H54 (cell line): Measurements from ENCODE around the gene CALD1.

Source experiments
- DNase-seq: peaks from one replicate; pipeline ENCODE4 v3.0.0; 2011; ENCODE audit warnings: low spot score, mixed read lengths; ENCODE audit not compliant: insufficient read length
- FAIRE-seq: peaks from 3 replicates; lab custom pipeline; 2011; peaks lifted over from hg19 to GRCh38; lab: Jason Lieb, UNC
- POLR2A ChIP-seq: IDR thresholded peaks from 2 replicates; pipeline ENCODE4 v1.6.1; 2011; ENCODE audit warnings: low read depth, mild to moderate bottlenecking, low read length

CALD1 gene

GRCh38 chr7:134900166-134900982 is 120.9 kb downstream of the CALD1 start:
- DNase-seq, result no peak
- TF ChIP-seq POLR2A, result no peak
- FAIRE-seq, result no peak

GRCh38 chr7:134901389-134902020 is 122.1 kb downstream of the CALD1 start:
- DNase-seq, result no peak
- no peak for TF ChIP-seq POLR2A
- no peak for FAIRE-seq

GRCh38 chr7:134902058-134902457 is 122.6 kb downstream of the CALD1 start:
- FAIRE-seq (no peak), DNase-seq (no peak)
- no peak for TF ChIP-seq POLR2A

- FAIRE-seq, result no peak
- no peak for DNase-seq
- no peak for TF ChIP-seq POLR2A
These were observed 123.8 kb downstream of the CALD1 start for GRCh38 chr7:134903073-134903790.

GRCh38 chr7:134905375-134905774 is 125.9 kb downstream of the CALD1 start:
- no peak for TF ChIP-seq POLR2A
- no peak for FAIRE-seq

GRCh38 chr7:134907000-134907399 is 127.6 kb downstream of the CALD1 start:
- no peak for TF ChIP-seq POLR2A
- DNase-seq, result no peak
- FAIRE-seq, result no peak

More at GRCh38 chr7:134905375-134905774, 125.9 kb downstream of the CALD1 start:
- no peak for DNase-seq

GRCh38 chr7:134907639-134908038 is 128.2 kb downstream of the CALD1 start:
- no peak for DNase-seq
- FAIRE-seq, result no peak
- no peak for TF ChIP-seq POLR2A

- no peak for TF ChIP-seq POLR2A
- FAIRE-seq, result no peak
- DNase-seq, result no peak
These were observed 128.9 kb downstream of the CALD1 start for GRCh38 chr7:134908289-134908688.

- DNase-seq (no peak), FAIRE-seq (no peak)
- no peak for TF ChIP-seq POLR2A
These were observed 130.9 kb downstream of the CALD1 start for GRCh38 chr7:134910214-134910890.

- TF ChIP-seq POLR2A, result no peak
- no peak for DNase-seq
- no peak for FAIRE-seq
These were observed 131.5 kb downstream of the CALD1 start for GRCh38 chr7:134910968-134911367.

GRCh38 chr7:134916171-134916883 is 136.9 kb downstream of the CALD1 start:
- FAIRE-seq (no peak), DNase-seq (no peak)
- no peak for TF ChIP-seq POLR2A

- no peak for FAIRE-seq
- TF ChIP-seq POLR2A, result no peak
- DNase-seq, result no peak
These were observed 139.8 kb downstream of the CALD1 start for GRCh38 chr7:134919240-134919641.
